D721Med (cell line): ENCODE results near the gene XKRX.

Experiments
- DNase-seq: peaks from one replicate; pipeline ENCODE4 v3.0.0; 2011; ENCODE audit warnings: low spot score; ENCODE audit not compliant: insufficient read length
- FAIRE-seq: peaks from 2 replicates; lab custom pipeline; 2011; peaks lifted over from hg19 to GRCh38; lab: Jason Lieb, UNC
- TF ChIP-seq, protein P1 (sequence below): IDR thresholded peaks from 2 replicates; pipeline ENCODE4 v1.5.1; 2012; ENCODE audit warnings: mild to moderate bottlenecking, control low read depth; ENCODE audit not compliant: insufficient read depth; ENCODE audit errors: missing control alignments

Gene XKRX

DNA sequence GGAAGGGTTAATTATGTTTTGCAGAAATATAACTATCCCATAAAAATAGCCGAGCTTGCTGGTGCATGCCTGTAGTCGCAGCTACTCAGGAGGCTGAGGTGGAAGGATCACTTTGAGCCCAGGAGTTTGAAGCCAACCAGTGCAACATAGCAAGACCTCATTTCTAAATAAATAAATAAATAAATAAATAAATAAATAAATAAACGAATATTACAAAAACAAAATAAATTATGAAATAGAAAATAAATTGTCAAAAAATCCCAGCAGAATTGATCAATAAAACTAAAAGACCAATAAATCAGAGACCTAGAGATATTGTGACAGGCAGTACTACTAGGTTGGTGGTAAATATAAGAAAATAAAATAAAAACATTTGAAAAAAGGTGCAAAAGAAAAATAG lies 34.1 kb upstream of the XKRX start:
- no peak for FAIRE-seq
- no peak for DNase-seq
- TF ChIP-seq, protein P1, sequence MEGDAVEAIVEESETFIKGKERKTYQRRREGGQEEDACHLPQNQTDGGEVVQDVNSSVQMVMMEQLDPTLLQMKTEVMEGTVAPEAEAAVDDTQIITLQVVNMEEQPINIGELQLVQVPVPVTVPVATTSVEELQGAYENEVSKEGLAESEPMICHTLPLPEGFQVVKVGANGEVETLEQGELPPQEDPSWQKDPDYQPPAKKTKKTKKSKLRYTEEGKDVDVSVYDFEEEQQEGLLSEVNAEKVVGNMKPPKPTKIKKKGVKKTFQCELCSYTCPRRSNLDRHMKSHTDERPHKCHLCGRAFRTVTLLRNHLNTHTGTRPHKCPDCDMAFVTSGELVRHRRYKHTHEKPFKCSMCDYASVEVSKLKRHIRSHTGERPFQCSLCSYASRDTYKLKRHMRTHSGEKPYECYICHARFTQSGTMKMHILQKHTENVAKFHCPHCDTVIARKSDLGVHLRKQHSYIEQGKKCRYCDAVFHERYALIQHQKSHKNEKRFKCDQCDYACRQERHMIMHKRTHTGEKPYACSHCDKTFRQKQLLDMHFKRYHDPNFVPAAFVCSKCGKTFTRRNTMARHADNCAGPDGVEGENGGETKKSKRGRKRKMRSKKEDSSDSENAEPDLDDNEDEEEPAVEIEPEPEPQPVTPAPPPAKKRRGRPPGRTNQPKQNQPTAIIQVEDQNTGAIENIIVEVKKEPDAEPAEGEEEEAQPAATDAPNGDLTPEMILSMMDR: no peak

DNA sequence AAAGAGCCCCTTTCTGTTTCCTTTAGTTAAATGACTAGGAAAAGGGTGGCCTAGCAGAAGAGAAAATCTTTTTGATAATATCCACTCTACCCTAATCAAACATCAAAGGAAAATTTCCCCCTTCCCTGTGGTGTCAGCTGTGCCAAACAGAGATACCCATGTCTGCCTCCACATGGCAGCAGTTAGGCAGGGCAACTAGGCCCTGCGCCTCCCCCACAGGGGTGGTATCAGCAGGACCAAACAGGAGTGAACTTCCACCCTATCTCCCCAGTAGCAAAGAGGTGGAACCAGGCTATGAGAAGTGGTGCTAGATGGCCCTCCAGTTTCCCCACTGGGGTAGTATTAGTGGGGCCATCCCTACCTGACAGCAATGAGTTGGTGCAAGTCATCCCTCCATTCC lies 19.8 kb upstream of the XKRX start:
- TF ChIP-seq, protein P1: no peak
- no peak for DNase-seq
- FAIRE-seq: no peak

DNA sequence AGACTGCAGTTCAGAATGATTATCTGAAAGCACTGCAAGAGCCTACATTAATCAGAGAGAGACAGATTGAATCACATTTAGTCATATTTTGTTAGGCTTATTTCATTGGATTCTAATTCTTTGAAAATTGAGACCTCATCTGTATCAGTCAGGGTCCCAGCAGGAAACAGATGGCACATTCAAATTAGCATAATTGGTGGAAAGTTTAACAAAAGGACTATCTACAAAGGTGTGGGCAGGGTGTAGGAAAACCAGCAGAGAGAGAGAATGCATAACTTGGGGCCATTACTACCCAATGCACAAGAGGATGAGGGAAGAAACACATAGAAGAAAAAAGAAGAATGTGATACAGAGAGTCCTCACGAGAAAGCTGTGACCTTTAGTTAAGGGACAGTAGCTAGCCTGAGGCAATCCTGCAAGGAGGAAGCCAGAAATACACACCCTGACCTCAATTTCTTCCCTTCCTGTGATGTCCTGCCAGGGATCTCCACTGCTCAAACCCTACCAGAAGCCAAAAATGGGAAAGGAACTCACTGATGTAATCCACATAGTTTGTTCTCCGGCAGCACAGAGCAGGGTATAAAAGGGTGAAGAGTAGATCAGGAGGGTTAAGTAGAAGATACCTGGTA lies 17.7 kb upstream of the XKRX start:
- TF ChIP-seq, protein P1: no peak
- DNase-seq: no peak
- FAIRE-seq: no peak

DNA sequence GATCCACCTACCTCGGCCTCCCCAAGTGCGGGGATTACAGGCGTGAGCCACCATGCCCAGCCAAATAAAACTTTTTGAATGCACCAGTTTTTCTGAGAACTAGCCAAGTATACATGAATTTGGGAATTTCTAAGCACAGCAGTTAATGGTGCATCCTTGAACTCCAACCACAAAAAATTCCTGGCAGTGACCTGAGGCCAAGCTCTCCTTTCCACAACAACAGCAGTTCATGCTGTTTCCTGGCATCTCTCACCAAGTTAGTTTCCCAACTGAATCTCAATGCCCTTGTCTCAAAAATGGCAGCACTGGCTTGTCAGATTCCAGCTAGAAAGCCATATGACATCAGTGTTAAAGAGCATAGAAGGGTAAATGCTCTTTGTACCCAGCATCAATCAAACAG lies 15.9 kb upstream of the XKRX start:
- FAIRE-seq (no peak), DNase-seq (no peak)
- TF ChIP-seq, protein P1: no peak

DNA sequence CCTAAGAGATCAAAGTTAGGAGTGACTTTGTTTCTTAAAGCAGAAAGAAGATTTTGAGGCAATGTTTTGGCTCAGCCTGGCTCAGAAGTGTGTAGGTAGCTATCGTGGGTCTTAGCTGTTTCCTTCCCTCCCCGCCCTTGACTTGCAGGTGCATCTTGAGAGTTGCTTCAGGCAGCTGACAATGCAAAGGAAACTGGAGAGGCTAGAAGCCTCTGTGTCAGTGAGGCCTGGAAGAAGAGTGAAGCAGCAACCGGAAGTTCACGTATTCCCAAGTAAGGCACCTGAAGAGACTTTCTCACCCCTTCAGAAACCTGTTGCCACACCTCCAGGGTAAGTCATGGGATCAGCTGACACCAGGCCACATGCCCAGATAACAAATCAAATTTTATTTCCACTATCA lies 10.6 kb upstream of the XKRX start:
- TF ChIP-seq, protein P1: no peak
- DNase-seq (no peak), FAIRE-seq (no peak)

DNA sequence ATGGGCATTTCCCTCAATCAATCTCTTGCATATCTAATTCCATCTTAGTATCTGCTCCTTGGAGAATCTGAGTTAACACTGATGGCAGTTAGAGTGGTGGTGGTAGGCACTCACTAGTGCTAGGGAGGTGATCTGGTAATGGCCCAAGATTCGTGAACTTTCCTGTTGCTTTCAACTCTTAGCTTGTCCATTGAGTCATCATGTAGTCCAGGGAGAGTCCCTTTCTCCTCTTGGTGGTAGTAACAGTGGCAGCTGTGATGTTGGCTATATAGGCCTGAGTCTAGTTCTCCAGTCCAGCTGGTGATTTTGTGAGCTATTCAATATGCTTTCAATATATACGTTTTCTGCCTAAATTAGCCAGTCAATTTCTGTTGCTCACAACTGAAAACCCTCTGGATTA lies 7.0 kb upstream of the XKRX start:
- TF ChIP-seq, protein P1: no peak
- no peak for FAIRE-seq
- no peak for DNase-seq

DNA sequence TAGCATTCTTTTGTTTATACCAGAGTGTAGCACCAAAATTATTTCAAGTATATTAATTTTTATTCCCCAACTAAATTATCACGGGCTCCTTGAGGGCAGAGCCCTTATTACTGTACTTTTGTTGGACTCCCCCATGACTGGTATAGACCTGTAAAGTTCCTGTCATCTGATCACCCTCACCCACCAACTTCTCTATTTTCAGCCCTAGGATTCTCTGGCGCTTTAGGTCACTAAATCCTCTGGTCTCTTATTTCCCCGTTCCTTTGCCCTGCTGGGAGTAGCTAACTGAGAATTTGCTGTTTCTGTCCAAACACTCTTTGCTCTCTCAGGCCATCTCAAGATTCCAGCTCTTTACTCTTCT lies 3.2 kb upstream of the XKRX start:
- FAIRE-seq: no peak
- TF ChIP-seq, protein P1: no peak
- no peak for DNase-seq
